Measurements from ENCODE around the gene DCST2.

DCST2 gene

GRCh38 chr1:155003766-155004351, 29.7 kb downstream of the DCST2 start:
- peaks cover 7% of the 10 kb centered on the region for H3K36me3 Mint-ChIP-seq

GRCh38 chr1:155003227-155003765, 30.3 kb downstream of the DCST2 start:
- Mint-ChIP-seq H3K36me3 (peaks cover 6% of the 10 kb centered on the region), H3K27me3 (peaks cover 4% of the 10 kb centered on the region), H3K27ac (peak overlapping the region; percentile 93), H3K9me3 (no peaks in the 10 kb centered on the region), H3K4me3 (peak overlapping the region; percentile 98), H3K4me1 (peaks cover 63% of the 10 kb centered on the region)
- DNase-seq, result peak; percentile 41
- CTCF ChIA-PET, result interaction anchor here (1.9 to 4.3 kb wide), 2 partner anchors 10 to 14 kb away, joined by 7 to 17 read pairs; no protein-coding TSS in a partner anchor

More at GRCh38 chr1:155003766-155004351, 29.7 kb downstream of the DCST2 start:
- H3K9me3 Mint-ChIP-seq, result no peaks in the 10 kb centered on the region
- peak; percentile 53 for DNase-seq
- H3K27me3 Mint-ChIP-seq, result peaks cover 4% of the 10 kb centered on the region
- peak overlapping the region; percentile 93 for H3K27ac Mint-ChIP-seq
- H3K4me1 Mint-ChIP-seq, result peaks cover 62% of the 10 kb centered on the region
- peak overlapping the region; percentile 98 for H3K4me3 Mint-ChIP-seq
- CTCF ChIA-PET, result interaction anchor here (1.0 to 4.3 kb wide), 3 partner anchors 9 to 81 kb away, joined by 4 to 17 read pairs (median 7); no protein-coding TSS in a partner anchor

- CTCF ChIA-PET, result interaction anchor here (1.5 to 4.3 kb wide), 3 partner anchors 11 to 14 kb away, joined by 4 to 17 read pairs (median 7); no protein-coding TSS in a partner anchor
- H3K9me3 Mint-ChIP-seq, result no peaks in the 10 kb centered on the region
- peak within 1 kb of the TSS; percentile 93 for H3K27ac Mint-ChIP-seq
- H3K4me3 Mint-ChIP-seq, result peak within 1 kb of the TSS; percentile 98
- H3K4me1 Mint-ChIP-seq, result peaks cover 63% of the 10 kb centered on the region
- H3K27me3 Mint-ChIP-seq, result peaks cover 4% of the 10 kb centered on the region
- peaks cover 6% of the 10 kb centered on the region for H3K36me3 Mint-ChIP-seq
- DNase-seq, result peak; percentile 49
Observed at GRCh38 chr1:155002464-155003226, 30.9 kb downstream of the DCST2 start, which contains the start of gene ZBTB7B. ZBTB7B (plus strand) TSS chr1:155002802; CDS start chr1:155014661, 11,859 bp downstream.

GRCh38 chr1:155001675-155002463, 31.7 kb downstream of the DCST2 start:
- Mint-ChIP-seq H3K36me3 (peaks cover 6% of the 10 kb centered on the region), H3K27ac (peak overlapping the region; percentile 95), H3K4me1 (peaks cover 61% of the 10 kb centered on the region), H3K9me3 (no peaks in the 10 kb centered on the region), H3K4me3 (peak overlapping the region; percentile 92), H3K27me3 (peaks cover 4% of the 10 kb centered on the region)
- CTCF ChIA-PET, result interaction anchor here (1.0 to 4.7 kb wide), 5 partner anchors 11 to 47 kb away, joined by 3 to 17 read pairs (median 15); partner anchors contain the start of gene PBXIP1
- DNase-seq, result peak; percentile 100

- Mint-ChIP-seq H3K36me3 (peaks cover 6% of the 10 kb centered on the region), H3K4me3 (peak overlapping the region; percentile 92), H3K9me3 (no peaks in the 10 kb centered on the region), H3K4me1 (peaks cover 57% of the 10 kb centered on the region), H3K27me3 (peaks cover 4% of the 10 kb centered on the region), H3K27ac (peak overlapping the region; percentile 95)
- CTCF ChIA-PET, result interaction anchor here (1.0 to 4.7 kb wide), 5 partner anchors 11 to 46 kb away, joined by 3 to 17 read pairs (median 15); partner anchors contain the start of gene PBXIP1
- no peak for DNase-seq
Observed at GRCh38 chr1:155001425-155001674, 32.2 kb downstream of the DCST2 start.

GRCh38 chr1:155000726-155001424, 32.7 kb downstream of the DCST2 start:
- Mint-ChIP-seq H3K4me1 (peaks cover 56% of the 10 kb centered on the region), H3K27ac (peak overlapping the region; percentile 95), H3K4me3 (peak overlapping the region; percentile 92), H3K36me3 (peaks cover 6% of the 10 kb centered on the region), H3K9me3 (no peaks in the 10 kb centered on the region), H3K27me3 (peaks cover 4% of the 10 kb centered on the region)
- peak; percentile 90 for DNase-seq
- CTCF ChIA-PET, result interaction anchor here (1.0 to 8.8 kb wide), 12 partner anchors 11 to 441 kb away, joined by 3 to 72 read pairs (median 12); partner anchors contain the start of genes FLAD1, PBXIP1 and PYGO2

GRCh38 chr1:155000411-155000725, 33.2 kb downstream of the DCST2 start:
- Mint-ChIP-seq H3K27me3 (peaks cover 4% of the 10 kb centered on the region), H3K4me1 (peaks cover 51% of the 10 kb centered on the region), H3K4me3 (peak overlapping the region; percentile 92), H3K9me3 (no peaks in the 10 kb centered on the region), H3K27ac (peak overlapping the region; percentile 95), H3K36me3 (peaks cover 6% of the 10 kb centered on the region)
- peak; percentile 51 for DNase-seq
- CTCF ChIA-PET, result interaction anchor here (1.0 to 8.8 kb wide), 10 partner anchors 11 to 441 kb away, joined by 3 to 72 read pairs (median 12); partner anchors contain the start of genes FLAD1, PBXIP1 and PYGO2

GRCh38 chr1:154999571-155000410, 33.8 kb downstream of the DCST2 start:
- CTCF ChIA-PET, result interaction anchor here (1.0 to 8.8 kb wide), 18 partner anchors 8 to 440 kb away, joined by 3 to 72 read pairs (median 6); partner anchors contain the start of genes FLAD1, PBXIP1, PMVK and PYGO2
- Mint-ChIP-seq H3K4me3 (peak overlapping the region; percentile 92), H3K27me3 (peaks cover 4% of the 10 kb centered on the region), H3K4me1 (peaks cover 48% of the 10 kb centered on the region), H3K36me3 (peaks cover 6% of the 10 kb centered on the region), H3K9me3 (no peaks in the 10 kb centered on the region), H3K27ac (peak overlapping the region; percentile 90)
- DNase-seq, result peak; percentile 54

- Mint-ChIP-seq H3K36me3 (peaks cover 4% of the 10 kb centered on the region), H3K4me3 (peak overlapping the region; percentile 73), H3K4me1 (peaks cover 42% of the 10 kb centered on the region), H3K27ac (peak overlapping the region; percentile 85), H3K9me3 (no peaks in the 10 kb centered on the region), H3K27me3 (peaks cover 4% of the 10 kb centered on the region)
- CTCF ChIA-PET, result interaction anchor here (1.0 to 8.8 kb wide), 18 partner anchors 9 to 87 kb away, joined by 3 to 72 read pairs (median 6); partner anchors contain the start of genes CKS1B, FLAD1, PBXIP1 and PMVK
- peak; percentile 76 for DNase-seq
Observed at GRCh38 chr1:154998818-154999570, 34.6 kb downstream of the DCST2 start.

GRCh38 chr1:154998201-154998780, 35.3 kb downstream of the DCST2 start:
- Mint-ChIP-seq H3K36me3 (peaks cover under 1% of the 10 kb centered on the region), H3K4me1 (peaks cover 38% of the 10 kb centered on the region), H3K4me3 (no peak overlapping the region), H3K27ac (peak overlapping the region; percentile 62), H3K9me3 (no peaks in the 10 kb centered on the region), H3K27me3 (peaks cover 4% of the 10 kb centered on the region)
- CTCF ChIA-PET, result interaction anchor here (1.0 to 8.8 kb wide), 18 partner anchors 10 to 87 kb away, joined by 3 to 72 read pairs (median 6); partner anchors contain the start of genes CKS1B, FLAD1, PBXIP1 and PMVK
- no peak for DNase-seq

GRCh38 chr1:154996966-154997701, 36.4 kb downstream of the DCST2 start:
- Mint-ChIP-seq H3K4me1 (peaks cover 38% of the 10 kb centered on the region), H3K4me3 (peak overlapping the region; percentile 21), H3K9me3 (no peaks in the 10 kb centered on the region), H3K36me3 (no peaks in the 10 kb centered on the region), H3K27me3 (peaks cover 4% of the 10 kb centered on the region), H3K27ac (no peak overlapping the region)
- CTCF ChIA-PET, result interaction anchor here (0.9 to 8.8 kb wide), 11 partner anchors 12 to 47 kb away, joined by 3 to 72 read pairs (median 6); partner anchors contain the start of genes CKS1B, FLAD1, PBXIP1 and PYGO2
- no peak for DNase-seq
